ENCODE results near the gene CPN2. TPM values are rescaled to one million over a fixed set of nuclear protein-coding genes. Genes with fewer than 3 reads are reported as not detected.

Gene CPN2
- total and polyA plus RNA-seq, 2 of the 8 experiments (the other 6 are each of a cell fraction or from before 2014, with no cell fraction given) = 0.03 TPM; not detected in 1

- TF ChIP-seq FOSL1 (IDR thresholded peaks at IDR 0.05; ENCODE audit: insufficient read depth, low read depth, low read length) (no peak), TBP (IDR thresholded peaks at IDR 0.05; ENCODE audit: low read depth, low read length) (no peak), CREB1 (IDR thresholded peaks at IDR 0.05) (no peak)
Measured at GRCh38 chr3:194348354-194348753, 2.8 kb downstream of the CPN2 start (continued).

All from H1 (cell line).